NCI-H345 (cell line): ENCODE results near the gene DUSP16.
A peak's percentile ranks its signal among the peaks of the same experiment; 100 is the strongest.
"Not testable (repeated sequence)": the region's sequence is repeated elsewhere in the genome, so short reads cannot be mapped to it uniquely, and the experiment has no call there.

ENCODE experiments used
- DNase-seq: peaks from one replicate; lab custom pipeline; 2025; lab: John Stamatoyannopoulos, UW

The DUSP16 gene

DNA sequence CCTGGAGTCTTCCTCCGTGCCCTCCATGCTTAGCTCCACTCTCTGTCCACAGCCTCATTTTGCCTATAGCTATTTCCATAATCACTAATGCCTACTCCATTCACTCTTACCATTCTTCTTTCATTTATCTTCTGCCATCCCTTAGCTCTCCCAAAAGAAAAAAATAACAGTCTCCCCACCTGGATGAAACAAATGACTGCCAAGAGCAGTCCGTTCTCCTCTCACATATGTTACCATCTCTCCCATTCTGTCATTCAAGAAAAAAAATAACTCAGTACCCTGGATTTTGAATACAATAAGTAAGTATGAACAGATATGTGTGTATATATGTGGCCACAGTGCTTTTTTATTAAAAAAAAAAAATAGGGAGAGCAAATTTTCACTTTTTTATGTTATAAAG is 13.2 kb downstream of the DUSP16 start:
- no peak for DNase-seq

DNA sequence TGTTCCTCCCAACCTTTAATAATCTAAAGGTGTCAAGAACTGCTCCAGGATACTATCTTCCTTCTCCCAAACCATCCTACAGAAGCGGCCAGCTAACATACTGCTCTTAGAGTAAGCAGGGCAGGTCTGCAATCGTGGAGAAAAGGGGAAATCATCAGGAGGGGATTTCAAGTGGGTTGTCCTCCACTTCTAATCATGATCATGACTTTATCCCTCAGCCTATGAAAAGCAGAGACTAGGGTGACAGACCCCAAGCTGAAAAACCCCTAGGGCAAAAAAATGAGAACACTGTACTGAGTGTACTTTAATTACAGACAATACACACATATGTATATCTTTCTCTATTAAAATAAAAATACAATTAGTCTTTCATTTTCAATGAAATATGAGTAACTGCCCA is 13.9 kb downstream of the DUSP16 start:
- no peak for DNase-seq

GRCh38 chr12:12546314-12546772 is 16.3 kb downstream of the DUSP16 start:
- peak; percentile 51 for DNase-seq

- DNase-seq = no peak
Measured at GRCh38 chr12:12543959-12544358, 18.7 kb downstream of the DUSP16 start.

- DNase-seq = no peak
Measured at GRCh38 chr12:12542964-12543363, 19.7 kb downstream of the DUSP16 start.

DNA sequence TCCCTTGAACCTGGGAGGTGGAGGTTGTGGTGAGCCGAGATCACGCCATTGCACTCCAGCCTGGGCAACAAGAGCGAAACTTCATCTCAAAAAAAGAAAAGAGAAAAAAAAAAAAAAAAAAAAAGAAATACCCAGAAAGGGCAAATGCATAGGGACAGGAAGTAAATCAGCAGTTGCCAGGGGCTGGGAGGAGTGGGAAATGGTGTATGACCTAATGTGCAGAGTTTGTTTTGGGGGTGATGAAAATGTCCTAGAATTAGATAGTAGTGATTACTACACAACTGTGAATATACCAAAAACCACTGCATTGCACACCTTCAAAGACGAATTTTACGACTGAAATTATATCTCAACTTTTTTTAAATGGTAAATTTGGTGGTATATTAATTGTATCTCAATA is 20.4 kb downstream of the DUSP16 start:
- no peak for DNase-seq

GRCh38 chr12:12541782-12542181 is 20.9 kb downstream of the DUSP16 start:
- no peak for DNase-seq

DNA sequence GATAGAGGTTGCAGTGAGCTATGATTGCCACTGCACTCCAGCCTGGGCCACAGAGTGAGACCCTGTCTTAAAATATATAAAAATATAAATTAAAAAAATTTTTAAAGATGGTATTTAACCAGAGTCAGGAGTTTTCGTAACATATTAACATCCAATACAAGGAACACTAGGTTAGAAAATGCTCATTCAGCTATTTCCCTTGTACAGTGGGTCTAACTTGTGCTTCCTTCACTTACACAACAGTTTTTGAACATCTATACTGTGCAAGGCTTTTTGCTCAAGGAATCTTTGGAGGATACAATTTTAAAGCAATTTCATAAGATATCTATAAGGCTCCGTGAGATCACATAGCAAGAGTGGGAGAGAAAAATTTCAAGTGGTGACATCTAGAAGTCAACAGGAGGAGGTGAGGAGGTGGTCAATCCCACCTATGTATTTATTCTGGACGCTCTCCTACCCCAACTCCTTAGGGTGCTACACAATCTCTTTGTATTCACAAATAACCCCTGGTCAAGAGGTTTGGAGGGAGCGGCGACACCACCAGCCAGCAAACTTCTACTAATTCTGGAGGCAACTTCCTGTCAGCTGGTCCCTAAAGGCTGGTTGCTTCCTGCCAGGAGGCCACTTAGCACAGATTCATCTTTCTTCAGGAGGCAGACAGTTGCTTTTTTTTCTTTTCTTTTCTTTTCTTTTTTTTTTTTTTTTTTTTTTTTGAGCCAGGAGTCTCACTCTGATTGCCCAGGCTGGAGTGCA is 22.2 kb downstream of the DUSP16 start:
- DNase-seq = no peak

DNA sequence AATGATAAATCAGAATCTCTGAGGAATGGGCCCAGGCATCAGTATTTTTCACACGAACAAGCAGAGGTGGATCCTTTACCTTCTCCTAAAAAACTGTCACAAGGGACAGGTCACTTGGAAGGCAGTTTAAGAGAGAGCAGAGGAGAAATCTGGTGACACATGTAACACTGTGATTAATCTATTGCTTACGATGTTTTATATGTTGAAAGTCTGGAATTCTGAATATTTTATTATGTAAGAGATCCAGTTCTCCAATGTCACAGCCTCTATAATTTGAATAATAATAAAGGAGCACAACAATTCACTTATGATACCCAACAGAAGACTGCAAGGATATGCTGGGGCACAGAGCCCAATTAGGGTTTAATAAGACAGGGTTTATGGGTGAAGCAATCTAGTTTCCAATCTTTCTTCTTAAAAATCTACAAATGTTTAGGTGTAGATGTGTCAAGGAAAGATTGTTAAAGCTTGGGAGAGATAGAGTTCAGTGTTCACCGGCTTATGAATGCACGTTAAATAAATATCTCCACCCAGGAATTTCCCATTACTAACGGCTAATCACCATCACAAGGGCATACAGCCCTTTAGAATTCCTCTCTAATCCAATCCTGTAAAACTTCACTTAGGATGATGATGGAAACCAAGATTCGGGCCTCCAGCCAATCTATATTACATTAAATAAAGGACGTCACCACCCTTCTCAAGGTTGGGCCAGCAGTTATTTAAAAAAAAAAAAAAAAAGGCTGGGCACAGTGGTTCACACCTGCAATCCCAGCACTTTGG is 23.4 kb downstream of the DUSP16 start:
- DNase-seq = no peak

- no peak for DNase-seq
Measured at GRCh38 chr12:12538535-12538934, 24.1 kb downstream of the DUSP16 start.

DNA sequence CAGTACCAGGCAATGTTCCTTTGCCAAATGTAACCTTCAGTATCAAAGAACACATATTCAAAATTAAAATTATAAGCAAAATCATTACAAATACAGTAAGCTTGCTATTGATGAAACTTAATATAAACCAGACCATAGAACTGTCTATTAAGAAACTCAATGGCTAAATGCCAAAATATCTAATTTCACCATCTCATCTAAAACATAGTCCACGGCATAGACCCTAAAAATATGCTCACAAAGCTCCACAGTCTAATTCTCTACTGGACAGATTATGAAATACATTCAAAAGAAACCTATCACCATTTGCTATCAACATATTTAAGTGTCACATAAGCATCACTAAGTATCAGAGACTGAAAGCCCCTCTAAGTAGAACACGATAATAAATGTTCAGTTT is 25.2 kb downstream of the DUSP16 start:
- no peak for DNase-seq

DNA sequence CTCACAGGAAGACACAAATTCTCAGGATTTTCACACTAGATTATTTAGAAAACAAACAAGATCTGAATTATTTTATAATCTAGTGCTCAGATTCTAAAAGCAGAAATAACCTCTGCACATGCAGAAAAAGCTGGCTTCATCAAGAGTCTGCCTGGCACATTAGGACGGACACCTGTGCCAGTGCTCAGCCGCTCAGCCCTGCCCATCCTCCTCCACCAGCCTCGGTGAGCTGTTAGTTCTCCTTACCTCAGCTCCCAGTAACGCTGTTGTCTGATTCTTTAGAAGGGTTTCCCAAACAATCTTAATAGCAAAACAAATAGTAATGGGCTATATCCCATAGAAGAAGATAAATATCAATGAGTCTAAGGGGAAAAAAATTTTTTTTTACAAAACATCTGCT is 27.7 kb downstream of the DUSP16 start:
- no peak for DNase-seq

DNA sequence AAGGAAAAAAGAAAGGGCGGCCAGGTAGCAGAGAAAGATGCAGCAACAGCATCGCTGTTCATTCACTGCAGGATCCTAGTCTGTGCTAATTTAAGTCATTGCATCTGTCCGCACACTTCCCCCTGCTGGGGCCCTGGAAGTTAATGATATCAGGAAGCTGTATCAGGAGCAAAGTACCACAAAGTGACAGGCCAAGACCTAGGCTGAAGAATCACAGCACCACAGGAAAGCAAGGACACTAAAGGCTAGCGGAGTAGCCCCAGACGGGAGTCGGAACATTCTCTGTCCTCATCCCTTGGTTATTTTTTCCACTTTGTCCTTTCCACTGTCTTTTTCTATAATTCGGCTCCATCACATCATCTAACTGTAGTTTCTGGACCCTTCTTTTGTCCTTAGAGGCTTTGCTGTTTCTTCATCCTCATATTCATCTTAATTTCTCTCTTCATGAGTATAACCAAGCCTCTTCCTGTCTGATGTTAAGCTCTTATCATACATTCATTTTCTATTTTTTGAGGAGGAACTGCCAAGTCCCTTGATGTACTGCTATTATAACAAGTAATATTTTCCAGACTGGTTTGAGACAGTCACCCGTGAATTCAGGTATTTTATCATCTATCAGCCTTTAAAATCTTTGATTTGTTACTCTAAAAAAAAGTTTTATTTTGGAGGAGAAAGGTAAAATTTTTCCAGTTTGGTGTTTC is 28.3 kb downstream of the DUSP16 start:
- DNase-seq = no peak

DNA sequence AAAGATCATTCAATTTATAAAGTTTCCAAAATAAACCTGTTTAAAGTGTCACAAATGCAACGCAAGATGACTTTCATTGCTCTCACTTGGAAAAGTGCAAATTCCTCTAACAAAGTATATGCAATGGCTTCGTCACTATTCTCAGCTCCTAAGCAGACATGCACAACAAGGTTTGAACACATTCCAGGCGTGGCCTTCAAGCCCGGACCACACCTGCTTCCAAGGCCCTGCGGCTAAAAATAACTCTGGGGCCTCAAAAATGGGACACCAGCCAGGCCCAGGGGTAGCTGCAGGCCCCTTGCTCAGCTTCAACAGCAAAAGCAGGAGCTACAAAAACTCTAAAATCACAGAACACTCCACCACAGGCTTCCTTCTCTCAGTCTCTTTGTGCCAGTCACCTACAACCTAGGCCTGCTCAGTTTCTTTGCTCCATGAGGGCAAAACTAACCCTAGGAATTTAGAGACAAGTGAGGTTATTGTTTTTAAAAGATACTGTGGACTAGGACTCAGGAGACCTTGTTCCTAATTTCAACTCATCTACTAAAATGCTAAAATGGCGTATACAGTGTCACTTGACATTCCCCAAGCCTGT is 29.3 kb downstream of the DUSP16 start:
- DNase-seq = peak; percentile 28

DNA sequence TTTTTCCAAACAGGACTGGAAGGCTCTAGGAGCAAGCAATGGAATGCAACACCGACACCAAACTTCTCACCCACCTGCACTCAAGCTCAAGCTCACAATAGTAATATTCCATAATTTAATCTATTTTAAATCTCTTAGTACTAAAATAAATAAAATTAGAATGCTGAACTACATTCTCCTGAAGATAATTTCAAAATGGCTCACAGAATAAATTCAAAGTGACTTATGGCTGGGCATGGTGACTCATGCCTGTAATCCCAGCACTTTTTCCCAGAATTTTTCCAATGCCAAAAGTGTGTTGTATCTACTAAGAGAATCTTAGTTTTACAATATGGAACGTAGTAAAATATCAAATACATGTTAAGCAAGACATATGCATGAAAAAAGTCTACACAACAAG is 31.5 kb downstream of the DUSP16 start:
- no peak for DNase-seq

GRCh38 chr12:12529783-12530421 is 32.8 kb downstream of the DUSP16 start:
- no peak for DNase-seq

- DNase-seq = no peak
Measured at GRCh38 chr12:12528361-12529270, 34.0 kb downstream of the DUSP16 start.

- no peak for DNase-seq
Measured at GRCh38 chr12:12527820-12528296, 34.8 kb downstream of the DUSP16 start.

DNA sequence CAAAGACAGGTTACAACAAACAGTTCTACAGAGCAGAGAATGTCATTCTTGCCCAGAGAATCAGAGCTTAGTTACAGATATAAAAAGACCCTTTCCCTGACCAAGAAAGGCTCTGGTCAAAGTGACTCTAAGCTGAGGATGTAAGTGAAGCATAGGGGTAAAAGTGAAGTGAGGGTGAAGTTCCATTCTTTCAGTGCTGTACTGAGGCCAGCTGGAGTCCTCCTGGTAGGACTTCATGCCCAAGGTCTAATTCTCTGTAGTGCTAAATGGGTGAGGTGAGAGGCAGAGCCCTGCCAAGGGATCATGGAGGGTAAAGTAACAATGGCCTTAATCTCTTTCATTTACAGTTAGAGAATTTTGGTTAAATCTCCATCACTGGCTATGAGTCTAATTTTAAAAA is 38.5 kb downstream of the DUSP16 start:
- no peak for DNase-seq

DNA sequence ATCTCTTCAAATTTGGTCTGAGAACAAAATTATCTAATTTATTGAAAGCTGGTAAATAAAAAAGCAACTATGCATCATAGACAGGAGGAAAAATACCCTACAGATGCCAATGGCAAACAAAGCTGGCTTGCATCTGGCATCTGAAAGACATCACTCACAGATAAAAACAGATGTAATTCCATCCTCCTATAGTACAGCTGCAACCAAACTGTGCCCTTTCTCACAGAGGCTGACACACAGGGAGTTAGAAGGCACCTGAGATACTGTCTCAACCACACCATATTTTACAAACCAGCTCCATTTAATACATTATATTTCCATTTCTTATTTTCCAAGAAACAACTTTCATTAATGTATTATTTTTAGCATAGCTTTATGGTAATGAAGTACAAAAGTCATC is 39.4 kb downstream of the DUSP16 start:
- no peak for DNase-seq

DNA sequence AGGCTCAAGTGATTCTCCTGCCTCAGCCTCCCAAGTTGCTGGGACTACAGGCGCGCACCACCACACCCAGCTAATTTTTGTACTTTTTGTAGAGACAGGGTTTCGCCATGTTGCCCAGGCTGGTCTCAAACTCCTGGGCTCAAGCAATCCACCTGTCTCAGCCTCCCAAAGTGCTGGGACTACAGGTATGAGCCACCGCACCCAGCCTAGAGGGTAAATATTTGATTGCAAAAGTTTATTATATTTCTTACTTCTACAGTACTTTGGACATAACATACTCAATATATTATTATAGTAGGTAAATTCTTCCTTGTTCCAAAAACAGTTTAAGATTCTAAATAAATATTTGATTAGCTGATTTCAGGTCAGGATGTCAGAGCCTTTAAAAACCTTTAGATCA is 40.0 kb downstream of the DUSP16 start:
- not testable (repeated sequence) for DNase-seq
